Measurements from ENCODE around the gene ZNF784.

The ZNF784 gene

GRCh38 chr19:55624109-55625003, at the start of gene ZNF784:
ZNF784 (minus strand) TSS chr19:55624566; CDS start chr19:55624561, 5 bp downstream.
- no peaks in the 10 kb centered on the region for H3K27me3 ChIP-seq (ENCODE audit: low read depth, low read length)
- no peaks in the 10 kb centered on the region for H3K9me3 ChIP-seq (ENCODE audit: control insufficient read depth in 1 of 2, low read length in 2 of 2)
- peaks cover 3 to 19% of the 10 kb centered on the region in 2 donors for H3K36me3 ChIP-seq (ENCODE audit: control insufficient read depth in 1 of 2, insufficient read depth in 2 of 2, low read length in 2 of 2)
- peaks cover 0 to 15% of the 10 kb centered on the region in 2 donors for H3K4me1 ChIP-seq (ENCODE audit: control insufficient read depth in 1 of 2, insufficient read depth in 2 of 2, low read length in 2 of 2)
- peak within 1 kb of the TSS; percentile 65 to 66 for H3K4me3 ChIP-seq (ENCODE audit: low read depth in 1 of 2, low read length in 2 of 2)
- peak within 1 kb of the TSS; percentile 69 for H3K27ac ChIP-seq (ENCODE audit: low read length)

- no peak overlapping the region for H3K4me3 ChIP-seq (ENCODE audit: low read depth in 1 of 2, low read length in 2 of 2)
- peaks cover 22 to 33% of the 10 kb centered on the region in 2 donors for H3K4me1 ChIP-seq (ENCODE audit: control insufficient read depth in 1 of 2, insufficient read depth in 2 of 2, low read length in 2 of 2)
- H3K9me3 ChIP-seq (ENCODE audit: control insufficient read depth in 1 of 2, low read length in 2 of 2) = no peaks in the 10 kb centered on the region
- no peak overlapping the region for H3K27ac ChIP-seq (ENCODE audit: low read length)
- H3K36me3 ChIP-seq (ENCODE audit: control insufficient read depth in 1 of 2, insufficient read depth in 2 of 2, low read length in 2 of 2) = peaks cover 28 to 34% of the 10 kb centered on the region in 2 donors
- H3K27me3 ChIP-seq (ENCODE audit: low read depth, low read length) = no peaks in the 10 kb centered on the region
Observed at GRCh38 chr19:55673889-55674288, 49.5 kb upstream of the ZNF784 start.

- no peak overlapping the region for H3K27ac ChIP-seq (ENCODE audit: low read length)
- H3K9me3 ChIP-seq (ENCODE audit: control insufficient read depth in 1 of 2, low read length in 2 of 2) = no peaks in the 10 kb centered on the region
- H3K4me3 ChIP-seq (ENCODE audit: low read depth in 1 of 2, low read length in 2 of 2) = no peak overlapping the region
- H3K4me1 ChIP-seq (ENCODE audit: control insufficient read depth in 1 of 2, insufficient read depth in 2 of 2, low read length in 2 of 2) = peaks cover 22 to 33% of the 10 kb centered on the region in 2 donors
- H3K27me3 ChIP-seq (ENCODE audit: low read depth, low read length) = no peaks in the 10 kb centered on the region
- H3K36me3 ChIP-seq (ENCODE audit: control insufficient read depth in 1 of 2, insufficient read depth in 2 of 2, low read length in 2 of 2) = peaks cover 28 to 34% of the 10 kb centered on the region in 2 donors
Observed at GRCh38 chr19:55673465-55673864, 49.1 kb upstream of the ZNF784 start.

- H3K27ac ChIP-seq (ENCODE audit: low read length) = no peak overlapping the region
- H3K27me3 ChIP-seq (ENCODE audit: low read depth, low read length) = no peaks in the 10 kb centered on the region
- no peak overlapping the region for H3K4me3 ChIP-seq (ENCODE audit: low read depth in 1 of 2, low read length in 2 of 2)
- H3K9me3 ChIP-seq (ENCODE audit: control insufficient read depth in 1 of 2, low read length in 2 of 2) = no peaks in the 10 kb centered on the region
- H3K4me1 ChIP-seq (ENCODE audit: control insufficient read depth in 1 of 2, insufficient read depth in 2 of 2, low read length in 2 of 2) = peaks cover 17 to 24% of the 10 kb centered on the region in 2 donors
- peaks cover 25 to 36% of the 10 kb centered on the region in 2 donors for H3K36me3 ChIP-seq (ENCODE audit: control insufficient read depth in 1 of 2, insufficient read depth in 2 of 2, low read length in 2 of 2)
Observed at GRCh38 chr19:55672418-55672817, 48.1 kb upstream of the ZNF784 start.

- H3K36me3 ChIP-seq (ENCODE audit: control insufficient read depth in 1 of 2, insufficient read depth in 2 of 2, low read length in 2 of 2) = peaks cover 38 to 50% of the 10 kb centered on the region in 2 donors
- H3K27me3 ChIP-seq (ENCODE audit: low read depth, low read length) = no peaks in the 10 kb centered on the region
- H3K27ac ChIP-seq (ENCODE audit: low read length) = no peak overlapping the region
- H3K9me3 ChIP-seq (ENCODE audit: control insufficient read depth in 1 of 2, low read length in 2 of 2) = no peaks in the 10 kb centered on the region
- H3K4me3 ChIP-seq (ENCODE audit: low read depth in 1 of 2, low read length in 2 of 2) = no peak overlapping the region
- H3K4me1 ChIP-seq (ENCODE audit: control insufficient read depth in 1 of 2, insufficient read depth in 2 of 2, low read length in 2 of 2) = peaks cover 3 to 10% of the 10 kb centered on the region in 2 donors
Observed at GRCh38 chr19:55671054-55671378, 46.6 kb upstream of the ZNF784 start.

- no peaks in the 10 kb centered on the region for H3K9me3 ChIP-seq (ENCODE audit: control insufficient read depth in 1 of 2, low read length in 2 of 2)
- no peak overlapping the region for H3K27ac ChIP-seq (ENCODE audit: low read length)
- no peak overlapping the region for H3K4me3 ChIP-seq (ENCODE audit: low read depth in 1 of 2, low read length in 2 of 2)
- peaks cover 0 to 5% of the 10 kb centered on the region in 2 donors for H3K4me1 ChIP-seq (ENCODE audit: control insufficient read depth in 1 of 2, insufficient read depth in 2 of 2, low read length in 2 of 2)
- H3K36me3 ChIP-seq (ENCODE audit: control insufficient read depth in 1 of 2, insufficient read depth in 2 of 2, low read length in 2 of 2) = peaks cover 42 to 55% of the 10 kb centered on the region in 2 donors
- no peaks in the 10 kb centered on the region for H3K27me3 ChIP-seq (ENCODE audit: low read depth, low read length)
Observed at GRCh38 chr19:55670280-55671053, 46.1 kb upstream of the ZNF784 start.

- Histone ChIP-seq H3K27me3 (ENCODE audit: low read depth, low read length) (no peaks in the 10 kb centered on the region), H3K4me3 (ENCODE audit: low read depth in 1 of 2, low read length in 2 of 2) (no peak overlapping the region), H3K27ac (ENCODE audit: low read length) (no peak overlapping the region), H3K9me3 (ENCODE audit: control insufficient read depth in 1 of 2, low read length in 2 of 2) (no peaks in the 10 kb centered on the region), H3K4me1 (ENCODE audit: control insufficient read depth in 1 of 2, insufficient read depth in 2 of 2, low read length in 2 of 2) (peaks cover 0 to 5% of the 10 kb centered on the region in 2 donors), H3K36me3 (ENCODE audit: control insufficient read depth in 1 of 2, insufficient read depth in 2 of 2, low read length in 2 of 2) (peaks cover 42 to 60% of the 10 kb centered on the region in 2 donors)
Observed at GRCh38 chr19:55669418-55670279, 45.3 kb upstream of the ZNF784 start.

GRCh38 chr19:55668603-55669348, 44.4 kb upstream of the ZNF784 start:
- Histone ChIP-seq H3K27ac (ENCODE audit: low read length) (no peak overlapping the region), H3K4me3 (ENCODE audit: low read depth in 1 of 2, low read length in 2 of 2) (no peak overlapping the region), H3K27me3 (ENCODE audit: low read depth, low read length) (no peaks in the 10 kb centered on the region), H3K9me3 (ENCODE audit: control insufficient read depth in 1 of 2, low read length in 2 of 2) (no peaks in the 10 kb centered on the region), H3K4me1 (ENCODE audit: control insufficient read depth in 1 of 2, insufficient read depth in 2 of 2, low read length in 2 of 2) (no peaks in the 10 kb centered on the region), H3K36me3 (ENCODE audit: control insufficient read depth in 1 of 2, insufficient read depth in 2 of 2, low read length in 2 of 2) (peaks cover 49 to 69% of the 10 kb centered on the region in 2 donors)

- no peak overlapping the region for H3K4me3 ChIP-seq (ENCODE audit: low read depth in 1 of 2, low read length in 2 of 2)
- H3K4me1 ChIP-seq (ENCODE audit: control insufficient read depth in 1 of 2, insufficient read depth in 2 of 2, low read length in 2 of 2) = no peaks in the 10 kb centered on the region
- H3K27ac ChIP-seq (ENCODE audit: low read length) = no peak overlapping the region
- H3K36me3 ChIP-seq (ENCODE audit: control insufficient read depth in 1 of 2, insufficient read depth in 2 of 2, low read length in 2 of 2) = peaks cover 57 to 77% of the 10 kb centered on the region in 2 donors
- H3K27me3 ChIP-seq (ENCODE audit: low read depth, low read length) = no peaks in the 10 kb centered on the region
- no peaks in the 10 kb centered on the region for H3K9me3 ChIP-seq (ENCODE audit: control insufficient read depth in 1 of 2, low read length in 2 of 2)
Observed at GRCh38 chr19:55667958-55668357, 43.6 kb upstream of the ZNF784 start.

- Histone ChIP-seq H3K36me3 (ENCODE audit: control insufficient read depth in 1 of 2, insufficient read depth in 2 of 2, low read length in 2 of 2) (peaks cover 61 to 81% of the 10 kb centered on the region in 2 donors), H3K9me3 (ENCODE audit: control insufficient read depth in 1 of 2, low read length in 2 of 2) (no peaks in the 10 kb centered on the region), H3K4me3 (ENCODE audit: low read depth in 1 of 2, low read length in 2 of 2) (no peak overlapping the region), H3K27ac (ENCODE audit: low read length) (no peak overlapping the region), H3K4me1 (ENCODE audit: control insufficient read depth in 1 of 2, insufficient read depth in 2 of 2, low read length in 2 of 2) (no peaks in the 10 kb centered on the region), H3K27me3 (ENCODE audit: low read depth, low read length) (no peaks in the 10 kb centered on the region)
Observed at GRCh38 chr19:55667511-55667910, 43.1 kb upstream of the ZNF784 start.

Data from muscle layer of duodenum (tissue), 2 donors.